Measurements from ENCODE around the gene RABEP1. TPM values are rescaled to one million over a fixed set of nuclear protein-coding genes. Genes with fewer than 3 reads are reported as not detected.

The RABEP1 gene
- total RNA-seq = 26.1 and 28.7 TPM in 2 replicates

GRCh38 chr17:5281814-5282641 lies at the start of gene RABEP1:
RABEP1 (plus strand) TSS chr17:5282284; CDS start chr17:5282487, 203 bp downstream.

GRCh38 chr17:5234645-5235576 lies 47.2 kb upstream of the RABEP1 start, which contains the start of gene SCIMP:
SCIMP (minus strand) TSS chr17:5234860; CDS start chr17:5234755, 105 bp downstream.

GRCh38 chr17:5419356-5419958 lies 137.4 kb downstream of the RABEP1 start, which contains the start of gene NUP88:
NUP88 (minus strand) TSS chr17:5419662; CDS start chr17:5419650, 12 bp downstream.

GRCh38 chr17:5419959-5420653 lies 138.0 kb downstream of the RABEP1 start, which contains the start of gene RPAIN:
RPAIN (plus strand) TSS chr17:5420182; CDS start chr17:5420211, 29 bp downstream.

Other genes starting within 250 kb of the RABEP1 start
- gene SLC52A1, start 246.9 kb upstream of the RABEP1 start, total RNA-seq = not detected in 2 replicates
- gene ZFP3, start 203.8 kb upstream of the RABEP1 start, total RNA-seq = 1.4 and 1.8 TPM in 2 replicates
- 2.5 and 4.4 TPM in 2 replicates for gene ZNF232, start 170.4 kb upstream of the RABEP1 start, total RNA-seq
- not detected in 2 replicates for gene USP6, start 166.3 kb upstream of the RABEP1 start, total RNA-seq
- gene ZNF594, start 90.4 kb upstream of the RABEP1 start, total RNA-seq = 3.5 and 3.9 TPM in 2 replicates
- gene SCIMP, start 47.4 kb upstream of the RABEP1 start, total RNA-seq = not detected in 2 replicates
- gene NUP88, start 137.4 kb downstream of the RABEP1 start, total RNA-seq = 34.5 and 41.4 TPM in 2 replicates
- gene RPAIN, start 137.9 kb downstream of the RABEP1 start, total RNA-seq = 13.4 and 32.7 TPM in 2 replicates
- 148 and 187 TPM in 2 replicates for gene C1QBP, start 156.9 kb downstream of the RABEP1 start, total RNA-seq
- 4.2 and 6.8 TPM in 2 replicates for gene DHX33, start 186.7 kb downstream of the RABEP1 start, total RNA-seq
- 41.4 and 42.4 TPM in 2 replicates for gene DERL2, start 203.9 kb downstream of the RABEP1 start, total RNA-seq
- 11.2 and 14.6 TPM in 2 replicates for gene MIS12, start 204.3 kb downstream of the RABEP1 start, total RNA-seq

Measured in pericardium fibroblast (primary cell).